ENCODE measurements around the gene PIEZO2.

DNA sequence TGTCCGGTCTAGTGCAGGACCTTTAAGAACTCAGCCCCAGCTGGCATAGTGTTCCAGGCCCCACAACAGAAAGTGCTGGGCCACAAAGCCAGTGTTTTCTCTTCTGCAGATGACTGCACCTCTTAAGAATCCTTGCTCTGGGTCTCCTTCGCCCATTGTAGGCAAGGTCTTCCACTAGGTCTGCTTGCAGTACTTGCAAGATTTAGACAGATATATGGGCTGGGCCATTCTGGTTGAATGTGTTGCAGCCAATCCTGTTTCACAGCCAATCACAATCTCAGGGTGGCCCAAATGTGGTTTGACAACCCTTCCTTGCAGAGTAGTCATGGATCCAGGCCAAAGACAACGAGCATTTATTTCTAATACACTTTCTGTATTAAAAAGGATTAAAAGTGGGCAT is 13.1 kb upstream of the PIEZO2 start:
- TF ChIP-seq CTCF (IDR thresholded peaks at IDR 0.05) (no peak), ZFX (IDR thresholded peaks at IDR 0.05; ENCODE audit: borderline replicate concordance) (no peak)
